GM21786 (cell line): ENCODE measurements around the gene FMN1.

ENCODE experiments used
- ATAC-seq: cut with Tn5 transposase; IDR thresholded peaks from one replicate; pipeline ENCODE4 v1.9.1; 2021; ENCODE audit not compliant: unreplicated experiment

Gene FMN1

DNA sequence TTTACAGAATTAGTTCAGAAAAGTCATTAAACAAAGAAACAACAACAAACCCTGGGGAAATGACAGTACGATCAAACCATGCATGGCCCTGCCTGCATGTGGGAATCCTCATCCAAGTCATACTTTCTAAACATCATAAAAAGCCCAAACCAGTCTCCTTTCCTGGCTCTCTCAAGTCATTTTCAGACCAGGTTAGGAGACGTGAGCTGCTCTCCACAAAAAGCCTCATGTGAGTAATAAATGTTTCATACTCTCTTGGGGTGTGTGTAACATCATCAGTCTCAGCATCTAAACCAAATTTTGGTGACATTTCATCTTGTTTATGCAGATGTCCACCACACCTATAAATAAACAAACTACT lies 457.8 kb downstream of the FMN1 start:
- ATAC-seq, result no peak

DNA sequence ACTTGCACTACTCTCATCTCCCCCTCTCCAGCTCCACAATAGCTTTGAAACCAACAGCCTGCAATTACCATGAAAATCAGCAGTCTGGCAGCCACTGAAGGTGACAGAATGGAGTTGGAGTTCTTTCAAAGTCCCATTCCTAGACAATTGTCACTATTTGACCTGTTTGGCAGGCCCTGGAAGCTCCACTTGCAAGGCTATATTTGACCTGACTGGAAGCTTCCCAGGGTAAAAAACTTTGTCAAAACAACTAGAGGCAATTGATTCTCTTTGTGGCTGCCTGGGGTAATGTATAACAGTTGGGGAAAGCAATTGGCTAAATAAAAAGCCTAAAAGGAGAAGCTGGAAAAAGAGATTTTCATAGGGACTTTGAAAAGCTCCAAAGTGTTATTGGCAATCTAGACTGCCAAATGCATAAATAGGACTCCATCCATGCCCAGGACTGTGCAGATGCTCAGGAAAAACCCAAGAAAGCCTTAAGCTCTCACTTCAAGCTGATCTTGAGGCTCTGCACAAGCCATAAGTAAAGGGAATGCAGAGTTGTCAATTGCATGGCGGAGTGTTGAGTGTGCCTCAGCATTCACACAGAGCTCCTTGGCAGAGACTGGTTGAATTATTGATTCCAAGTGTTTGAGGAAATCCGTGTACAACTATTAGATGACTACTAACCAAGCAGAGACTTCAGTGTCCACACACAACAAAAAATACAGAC lies 458.4 kb downstream of the FMN1 start:
- no peak for ATAC-seq

DNA sequence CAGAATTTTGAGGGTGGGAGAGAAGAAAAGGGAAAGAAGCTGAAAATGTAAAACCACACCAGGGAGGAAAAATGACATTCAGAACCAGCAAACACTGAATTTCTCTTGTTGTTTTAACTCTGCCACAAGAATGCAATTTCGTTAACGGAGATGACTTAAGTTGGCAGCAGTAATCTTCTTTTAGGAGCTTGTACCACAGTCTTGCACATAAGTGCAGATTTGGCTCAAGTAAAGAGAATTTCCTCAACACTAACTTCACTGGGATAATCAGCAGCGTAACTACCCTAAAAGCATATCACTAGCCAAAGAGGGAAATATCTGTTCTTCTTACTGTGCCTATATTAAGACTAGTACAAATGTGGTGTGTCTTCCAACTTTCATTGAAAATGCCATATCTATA lies 461.2 kb downstream of the FMN1 start:
- ATAC-seq, result no peak

DNA sequence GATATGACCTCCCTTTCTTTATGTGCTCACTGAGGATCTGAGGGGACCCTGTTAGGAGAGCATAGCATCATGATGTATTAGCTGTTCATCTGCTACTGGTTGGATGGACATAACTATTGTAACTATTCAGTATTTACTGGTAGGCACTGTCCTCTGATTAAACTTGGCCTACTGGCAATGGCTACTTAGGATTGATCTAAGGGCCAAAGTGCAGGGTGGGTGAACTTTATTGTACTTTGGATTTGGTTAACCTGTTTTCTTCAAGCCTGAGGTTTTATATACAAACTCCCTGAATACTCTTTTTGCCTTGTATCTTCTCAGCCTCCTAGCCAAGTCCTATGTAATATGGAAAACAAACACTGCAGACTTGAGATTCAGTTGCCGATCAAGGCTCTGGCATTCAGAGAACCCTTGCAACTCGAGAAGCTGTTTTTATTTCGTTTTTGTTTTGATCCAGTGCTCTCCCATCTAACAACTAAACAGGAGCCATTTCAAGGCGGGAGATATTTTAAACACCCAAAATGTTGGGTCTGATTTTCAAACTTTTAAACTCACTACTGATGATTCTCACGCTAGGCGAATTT lies 461.8 kb downstream of the FMN1 start:
- ATAC-seq, result no peak

DNA sequence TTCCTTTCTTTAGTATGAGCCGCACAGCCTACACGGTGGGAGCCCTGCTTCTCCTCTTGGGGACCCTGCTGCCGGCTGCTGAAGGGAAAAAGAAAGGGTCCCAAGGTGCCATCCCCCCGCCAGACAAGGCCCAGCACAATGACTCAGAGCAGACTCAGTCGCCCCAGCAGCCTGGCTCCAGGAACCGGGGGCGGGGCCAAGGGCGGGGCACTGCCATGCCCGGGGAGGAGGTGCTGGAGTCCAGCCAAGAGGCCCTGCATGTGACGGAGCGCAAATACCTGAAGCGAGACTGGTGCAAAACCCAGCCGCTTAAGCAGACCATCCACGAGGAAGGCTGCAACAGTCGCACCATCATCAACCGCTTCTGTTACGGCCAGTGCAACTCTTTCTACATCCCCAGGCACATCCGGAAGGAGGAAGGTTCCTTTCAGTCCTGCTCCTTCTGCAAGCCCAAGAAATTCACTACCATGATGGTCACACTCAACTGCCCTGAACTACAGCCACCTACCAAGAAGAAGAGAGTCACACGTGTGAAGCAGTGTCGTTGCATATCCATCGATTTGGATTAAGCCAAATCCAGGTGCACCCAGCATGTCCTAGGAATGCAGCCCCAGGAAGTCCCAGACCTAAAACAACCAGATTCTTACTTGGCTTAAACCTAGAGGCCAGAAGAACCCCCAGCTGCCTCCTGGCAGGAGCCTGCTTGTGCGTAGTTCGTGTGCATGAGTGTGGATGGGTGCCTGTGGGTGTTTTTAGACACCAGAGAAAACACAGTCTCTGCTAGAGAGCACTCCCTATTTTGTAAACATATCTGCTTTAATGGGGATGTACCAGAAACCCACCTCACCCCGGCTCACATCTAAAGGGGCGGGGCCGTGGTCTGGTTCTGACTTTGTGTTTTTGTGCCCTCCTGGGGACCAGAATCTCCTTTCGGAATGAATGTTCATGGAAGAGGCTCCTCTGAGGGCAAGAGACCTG lies 463.5 kb downstream of the FMN1 start:
- ATAC-seq, result no peak

DNA sequence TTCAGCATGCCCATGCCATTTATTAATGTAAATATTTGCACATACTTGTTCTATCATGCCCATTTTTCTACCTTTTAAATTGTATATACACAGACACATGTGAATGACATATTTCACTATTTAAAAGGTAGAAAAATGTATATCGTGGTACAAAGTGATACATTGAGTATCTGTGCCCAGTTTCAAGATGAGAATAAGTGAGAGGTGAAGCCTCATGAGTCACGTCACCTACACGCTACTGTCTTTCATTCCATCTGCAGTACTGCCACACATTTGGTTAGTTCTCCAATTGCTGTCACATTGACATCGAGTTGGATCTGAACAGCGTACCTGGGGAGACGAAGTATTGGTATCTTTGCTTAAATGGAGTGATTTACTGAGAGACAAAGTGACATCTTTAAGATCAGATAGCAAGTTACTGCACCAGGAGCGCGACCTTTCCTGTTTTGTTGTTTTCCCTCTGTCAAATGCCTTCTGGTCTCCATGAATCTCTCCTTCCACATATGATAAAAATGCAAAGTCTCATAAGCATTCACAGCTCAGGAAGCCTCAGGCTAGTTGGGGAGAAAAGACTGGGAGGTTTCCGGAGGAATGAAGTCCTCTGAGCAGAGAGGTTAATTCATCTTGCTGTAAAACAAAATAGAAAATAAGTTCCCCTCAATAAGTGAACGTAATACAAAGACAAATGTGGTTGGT lies 464.7 kb downstream of the FMN1 start:
- no peak for ATAC-seq

DNA sequence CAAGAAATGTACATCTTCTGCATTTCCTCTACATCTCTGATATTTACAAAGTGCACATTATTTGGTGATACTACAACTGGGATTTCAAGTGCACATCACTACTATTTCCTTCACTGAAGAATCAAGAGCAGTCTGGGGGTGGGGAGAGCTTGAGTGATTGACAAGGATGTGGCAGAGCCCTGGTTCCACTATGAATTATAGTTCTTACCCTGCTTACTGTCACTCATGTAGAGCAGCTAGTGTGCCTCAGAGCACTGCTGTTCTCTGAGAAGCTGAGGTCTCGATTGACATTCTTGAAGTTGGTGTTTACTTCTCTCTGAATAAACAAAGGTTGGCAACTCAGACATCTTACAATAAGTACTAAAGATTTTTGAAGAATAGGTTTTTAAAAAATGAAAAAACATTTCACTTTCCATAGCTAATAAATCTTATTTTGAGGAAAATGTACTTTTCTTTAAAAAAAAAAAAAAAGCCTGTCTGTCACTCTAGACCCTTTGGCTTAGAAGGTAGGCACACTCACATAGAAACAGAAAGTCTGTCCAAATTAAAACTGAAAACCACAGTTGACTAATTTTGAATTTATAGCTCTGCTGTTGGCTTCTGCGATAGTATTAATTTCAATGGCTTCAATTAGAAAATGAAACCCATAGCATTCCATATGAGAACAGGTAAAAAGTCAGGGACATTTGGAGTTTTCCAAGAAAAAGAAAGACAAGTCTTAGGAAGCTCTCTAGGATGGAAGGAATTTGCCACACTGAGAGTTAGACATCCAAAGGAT lies 471.2 kb downstream of the FMN1 start:
- ATAC-seq, result peak; percentile 95

DNA sequence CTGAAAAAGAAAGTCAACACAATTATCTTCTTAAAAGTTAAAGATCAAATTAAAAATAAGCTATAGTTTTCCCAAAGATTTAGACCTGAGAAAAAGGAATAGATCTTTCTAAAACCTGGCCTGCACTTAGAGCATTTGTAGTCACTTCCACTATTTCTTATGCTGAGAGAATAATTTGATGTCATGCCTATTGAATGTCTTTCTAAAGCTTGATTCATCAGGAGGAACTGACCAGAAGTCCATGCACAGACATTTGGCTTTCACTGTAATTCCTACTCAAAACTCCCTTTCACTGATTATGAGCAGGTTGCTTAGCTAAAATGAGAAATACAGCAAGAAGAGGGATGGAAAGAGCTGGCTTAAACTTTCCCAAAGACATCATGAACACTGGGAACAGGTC lies 472.4 kb downstream of the FMN1 start:
- no peak for ATAC-seq

DNA sequence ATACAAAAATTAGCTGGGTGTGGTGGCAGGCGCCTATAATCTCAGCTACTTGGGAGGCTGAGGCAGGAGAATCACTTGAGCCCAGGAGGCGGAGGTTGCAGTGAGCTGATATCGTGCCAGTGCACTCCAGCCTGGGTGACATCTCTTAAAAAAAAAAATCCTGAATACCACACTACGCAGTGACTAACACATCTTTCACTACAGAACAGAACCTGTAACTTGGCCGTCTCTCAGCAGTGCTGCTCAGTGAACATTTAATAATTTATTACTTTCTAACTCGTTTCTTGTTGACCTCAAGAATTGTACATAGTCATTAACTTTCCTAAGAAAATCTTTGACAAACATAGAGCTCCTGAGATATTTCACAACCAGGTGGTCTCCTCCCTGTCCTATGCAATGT lies 472.9 kb downstream of the FMN1 start:
- no peak for ATAC-seq

DNA sequence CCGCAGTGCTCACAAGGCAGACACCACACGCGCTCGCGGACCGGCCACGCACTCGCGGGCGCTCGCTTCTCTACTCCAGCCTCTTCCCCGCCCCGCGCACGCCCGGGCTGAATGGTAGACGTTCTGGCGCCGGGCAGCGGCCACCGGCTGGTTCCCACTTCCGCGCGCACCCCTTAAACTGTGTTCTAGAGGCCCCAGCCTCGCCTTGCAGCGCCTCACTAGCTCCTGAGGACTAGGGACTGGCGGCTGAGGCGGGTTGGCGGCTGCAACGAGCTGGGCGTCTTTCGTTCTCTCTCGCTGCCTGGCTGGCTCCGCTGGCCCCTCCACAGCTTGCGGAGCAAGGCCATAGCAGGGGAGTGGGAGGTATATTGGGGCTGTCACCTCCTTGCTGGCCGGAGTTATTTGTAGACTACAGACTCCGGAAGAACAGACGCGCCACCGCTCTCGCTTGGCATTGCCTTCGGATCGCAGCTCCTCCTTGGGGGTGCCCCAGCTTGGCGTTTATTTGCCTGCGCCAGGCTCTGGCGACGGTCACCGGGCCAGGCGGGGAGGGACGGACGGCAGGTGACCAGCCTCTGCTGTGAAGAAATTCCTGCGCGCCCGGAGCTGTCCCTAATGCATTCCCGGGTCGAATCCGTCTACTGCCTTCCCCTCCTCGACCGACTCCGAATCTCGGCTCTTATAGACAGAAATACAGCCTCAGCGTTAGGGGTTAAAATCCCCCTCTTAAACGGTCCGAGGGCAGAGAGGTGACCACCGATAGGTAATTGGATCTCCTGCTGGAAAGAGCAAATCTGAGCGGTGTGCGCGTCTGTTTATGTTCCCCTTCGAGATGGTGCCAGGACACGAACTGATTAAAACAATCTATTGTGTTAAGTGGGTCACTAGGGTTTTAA lies 475.4 kb downstream of the FMN1 start:
- ATAC-seq, result no peak

DNA sequence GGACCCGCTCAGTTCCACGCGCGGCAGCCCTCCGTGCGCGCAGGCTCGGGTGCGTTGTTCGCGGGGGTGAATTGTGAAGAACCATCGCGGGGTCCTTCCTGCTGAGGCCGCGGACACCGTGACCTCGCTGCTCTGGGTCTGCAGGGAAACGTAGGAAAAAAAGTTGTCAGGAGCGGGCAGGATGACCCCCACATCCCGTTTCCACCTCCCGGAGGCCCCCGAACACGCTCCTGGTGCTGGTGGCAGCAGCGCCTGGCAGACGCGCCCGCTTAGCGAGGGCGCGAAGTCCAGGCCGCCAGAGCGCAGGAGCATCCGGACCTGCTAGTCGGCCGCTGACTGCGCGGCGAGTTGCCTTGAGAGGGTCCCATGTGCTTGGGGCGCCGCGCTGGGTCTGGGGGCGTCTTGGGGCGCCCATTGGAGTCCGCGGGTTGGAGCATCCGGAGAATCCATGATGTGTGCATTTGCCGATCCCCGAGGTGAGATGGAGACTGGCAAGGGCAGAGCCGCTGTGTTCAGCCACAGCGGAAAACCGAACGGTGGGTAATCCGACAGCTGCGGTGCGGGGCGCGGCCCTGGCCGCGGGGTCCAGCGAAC lies 476.2 kb downstream of the FMN1 start:
- no peak for ATAC-seq

DNA sequence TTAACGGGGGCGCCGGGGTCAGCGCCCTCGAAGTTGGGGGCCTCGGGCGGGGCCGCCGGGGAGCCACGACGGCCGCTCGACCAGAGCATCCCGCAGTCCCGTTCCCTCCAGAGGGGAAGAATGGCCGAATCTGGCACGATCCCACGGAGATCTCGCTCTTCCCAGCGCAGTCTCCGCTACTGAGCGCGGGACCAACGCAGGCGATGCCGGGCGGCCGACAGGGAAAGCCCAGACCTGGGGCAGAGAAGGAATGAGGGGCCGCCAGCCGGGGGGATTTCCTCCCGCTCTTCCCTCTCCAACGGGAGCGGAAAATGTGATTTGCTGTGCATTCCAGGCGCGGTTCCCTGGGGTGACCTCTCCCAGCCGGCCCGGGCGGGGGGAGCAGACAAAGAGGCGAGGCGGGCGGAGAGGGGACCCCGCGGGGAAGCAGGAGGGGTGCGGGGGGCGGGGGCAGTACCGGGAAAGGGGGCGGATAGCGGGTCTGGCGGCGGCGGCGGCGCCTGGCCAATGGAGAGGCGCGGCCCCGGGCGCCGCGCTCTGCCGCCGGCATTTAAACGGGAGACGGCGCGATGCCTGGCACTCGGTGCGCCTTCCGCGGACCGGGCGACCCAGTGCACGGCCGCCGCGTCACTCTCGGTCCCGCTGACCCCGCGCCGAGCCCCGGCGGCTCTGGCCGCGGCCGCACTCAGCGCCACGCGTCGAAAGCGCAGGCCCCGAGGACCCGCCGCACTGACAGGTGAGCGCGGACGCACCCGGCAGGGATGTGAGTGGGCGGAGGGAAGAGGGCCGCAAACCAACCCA lies 476.9 kb downstream of the FMN1 start, which contains the start of gene GREM1:
Gene GREM1, plus strand, starts transcription at position 579 of the 801 bp plus-strand sequence. CDS start 12,687 bp downstream, outside the sequence.
- no peak for ATAC-seq

DNA sequence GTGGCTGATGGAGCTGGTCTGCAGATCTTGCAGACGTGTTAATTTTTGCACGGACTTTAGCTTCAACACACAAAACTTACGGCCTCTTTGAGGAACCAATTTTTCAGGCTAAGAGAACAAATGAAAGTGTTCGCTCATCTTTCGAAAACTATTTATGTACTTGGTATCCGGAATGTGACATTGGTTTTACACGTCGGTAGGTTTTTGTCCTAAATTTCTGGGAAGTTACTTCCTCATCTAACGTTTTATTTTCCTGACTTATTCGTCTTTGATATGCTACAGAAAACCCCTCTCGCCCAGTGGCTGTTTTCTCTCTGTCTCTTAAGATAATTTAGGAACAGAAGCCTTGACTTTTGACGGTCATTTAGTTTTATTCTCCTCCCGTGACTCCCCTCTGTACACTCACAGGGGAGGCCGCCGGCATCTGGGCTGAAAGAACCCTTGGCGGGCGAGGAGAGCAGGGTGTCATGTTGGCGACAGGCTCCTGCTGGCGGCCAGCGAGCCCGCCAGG lies 477.5 kb downstream of the FMN1 start:
- no peak for ATAC-seq

DNA sequence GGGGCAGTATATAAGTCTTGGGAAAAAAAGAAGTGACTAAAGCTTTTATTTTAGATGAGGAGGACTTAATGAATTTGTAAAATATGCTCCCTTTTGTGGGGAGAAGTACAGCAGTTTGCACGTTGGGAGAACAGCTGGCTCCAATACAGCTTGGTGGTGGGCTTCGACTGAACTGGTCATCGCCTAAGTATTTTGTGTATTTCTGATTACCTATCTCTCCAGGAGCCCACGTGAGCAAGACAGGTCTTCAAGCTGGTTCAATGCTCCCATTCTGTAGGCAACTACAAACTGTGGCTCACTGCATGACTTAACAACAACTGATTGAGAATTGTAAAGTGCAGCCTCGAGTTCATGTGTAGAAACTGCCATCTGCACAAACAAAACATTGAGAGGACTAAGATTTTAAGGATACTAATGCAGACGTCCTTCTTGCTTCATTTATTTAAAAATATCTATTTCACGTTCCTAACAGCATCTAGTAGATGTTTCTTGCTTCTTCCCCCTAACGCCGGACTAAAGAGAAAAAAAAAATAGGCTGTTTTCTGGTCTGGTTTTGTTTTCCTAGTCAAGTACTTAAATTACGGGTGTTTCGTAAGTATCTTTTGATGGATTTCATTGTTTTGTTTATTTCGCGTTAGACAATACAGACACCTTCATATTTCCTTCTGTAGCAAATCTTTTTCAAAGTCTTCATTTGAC lies 478.1 kb downstream of the FMN1 start:
- ATAC-seq, result no peak
